ENCODE results near the gene AGPAT3.

AGPAT3 gene

GRCh38 chr21:44018127-44018526, 153.1 kb downstream of the AGPAT3 start:
- no peak for DNase-seq (ENCODE audit: low read depth, low spot score)
- POLR2A ChIA-PET, result no interaction called here
- CTCF ChIA-PET, result no interaction called here
- TF ChIP-seq CTCF (IDR thresholded peaks at IDR 0.05; ENCODE audit: insufficient read depth, low read length, missing control alignments), result no peak
- H3K4me3 ChIP-seq (ENCODE audit: low read depth, low read length), result no peak overlapping the region

GRCh38 chr21:44018813-44019567, 154.0 kb downstream of the AGPAT3 start:
- POLR2A ChIA-PET, result interaction anchor here (0.8 kb wide), 1 partner anchor 1024 kb away, joined by 3 read pairs; no protein-coding TSS in a partner anchor
- CTCF ChIA-PET, result no interaction called here
- TF ChIP-seq CTCF (IDR thresholded peaks at IDR 0.05; ENCODE audit: insufficient read depth, low read length, missing control alignments), result no peak
- DNase-seq (ENCODE audit: low read depth, low spot score), result no peak
- H3K4me3 ChIP-seq (ENCODE audit: low read depth, low read length), result no peak overlapping the region

GRCh38 chr21:44019568-44019958, 154.5 kb downstream of the AGPAT3 start:
- TF ChIP-seq CTCF (IDR thresholded peaks at IDR 0.05; ENCODE audit: insufficient read depth, low read length, missing control alignments), result no peak
- no peak for DNase-seq (ENCODE audit: low read depth, low spot score)
- ChIA-PET CTCF (no interaction called here), POLR2A (interaction anchor here (0.8 kb wide), 1 partner anchor 1025 kb away, joined by 3 read pairs; no protein-coding TSS in a partner anchor)
- H3K4me3 ChIP-seq (ENCODE audit: low read depth, low read length), result no peak overlapping the region

- CTCF ChIA-PET, result no interaction called here
- TF ChIP-seq CTCF (IDR thresholded peaks at IDR 0.05; ENCODE audit: insufficient read depth, low read length, missing control alignments), result no peak
- no peak overlapping the region for H3K4me3 ChIP-seq (ENCODE audit: low read depth, low read length)
- no peak for DNase-seq (ENCODE audit: low read depth, low spot score)
- POLR2A ChIA-PET, result no interaction called here
Measured at GRCh38 chr21:44020551-44020950, 155.5 kb downstream of the AGPAT3 start.

GRCh38 chr21:44021064-44021463, 156.0 kb downstream of the AGPAT3 start:
- no peak for TF ChIP-seq CTCF (IDR thresholded peaks at IDR 0.05; ENCODE audit: insufficient read depth, low read length, missing control alignments)
- H3K4me3 ChIP-seq (ENCODE audit: low read depth, low read length), result no peak overlapping the region
- no peak for DNase-seq (ENCODE audit: low read depth, low spot score)
- ChIA-PET CTCF (no interaction called here), POLR2A (no interaction called here)

- CTCF ChIA-PET, result interaction anchor here (1.2 kb wide), 1 partner anchor 213 kb away, joined by 4 read pairs; no protein-coding TSS in a partner anchor
- POLR2A ChIA-PET, result no interaction called here
- no peak for TF ChIP-seq CTCF (IDR thresholded peaks at IDR 0.05; ENCODE audit: insufficient read depth, low read length, missing control alignments)
- no peak overlapping the region for H3K4me3 ChIP-seq (ENCODE audit: low read depth, low read length)
- no peak for DNase-seq (ENCODE audit: low read depth, low spot score)
Measured at GRCh38 chr21:44024257-44024656, 159.2 kb downstream of the AGPAT3 start.
